Measurements from ENCODE around the gene NPPA.
A peak's percentile ranks its signal among the peaks of the same experiment; 100 is the strongest.

The NPPA gene

DNA sequence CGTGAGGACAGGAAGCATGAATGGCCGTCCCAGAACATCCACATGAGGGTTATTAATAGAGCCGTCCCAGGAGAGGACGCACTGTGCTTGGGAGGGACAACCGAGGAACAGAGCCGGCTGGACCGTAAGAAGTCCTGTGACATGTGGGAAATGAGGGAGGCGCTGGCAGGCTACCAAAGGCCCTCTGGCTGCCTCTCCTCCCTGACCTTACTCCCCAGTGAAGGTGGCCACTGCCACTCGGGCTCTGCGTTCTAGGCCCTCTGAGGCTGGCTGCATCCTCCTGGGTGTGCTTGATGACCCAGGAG, 26.6 kb upstream of the NPPA start:
- no peak for DNase-seq (ENCODE audit: low spot score)

DNA sequence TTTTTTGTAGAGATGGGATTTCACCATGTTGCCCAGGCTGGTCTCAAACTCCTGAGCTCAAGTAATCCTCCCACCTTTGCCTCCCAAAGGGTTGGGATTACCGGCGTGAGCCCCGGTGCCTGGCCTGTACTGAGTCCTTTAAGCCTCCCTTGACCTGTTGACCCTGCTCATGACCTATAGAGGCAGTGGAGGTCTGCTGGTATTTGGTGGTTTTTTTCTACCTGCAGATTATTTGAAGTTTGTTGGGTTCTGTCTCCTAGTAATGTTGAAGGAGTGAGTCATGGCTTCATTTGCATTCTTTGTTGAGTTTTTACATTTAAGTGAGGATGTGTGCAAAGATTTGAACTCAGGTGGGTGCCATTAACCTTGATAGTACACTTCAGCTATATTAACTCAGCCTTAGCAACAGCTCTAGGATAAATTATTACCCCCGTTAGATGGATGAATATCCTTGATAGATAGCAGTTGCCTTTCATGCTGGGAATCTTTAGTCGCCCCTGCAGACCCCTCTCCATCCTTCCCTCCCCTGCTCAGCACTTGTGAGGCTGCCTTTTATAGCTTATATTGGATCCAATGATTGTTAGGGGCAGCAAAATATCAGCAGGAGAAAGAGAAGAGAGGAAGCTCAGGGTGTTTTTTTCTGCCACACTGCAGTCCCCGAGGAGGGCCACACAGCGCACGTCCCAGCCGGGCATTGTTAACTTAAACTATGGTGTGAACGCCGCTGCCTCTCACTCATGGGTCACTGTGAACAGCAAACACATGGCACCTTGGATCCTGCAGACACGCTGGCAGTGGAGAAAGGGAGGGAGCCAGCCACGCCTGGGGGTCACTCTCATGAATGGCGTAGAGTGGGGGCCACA, 26.0 kb upstream of the NPPA start:
- no peak for DNase-seq (ENCODE audit: low spot score)

DNA sequence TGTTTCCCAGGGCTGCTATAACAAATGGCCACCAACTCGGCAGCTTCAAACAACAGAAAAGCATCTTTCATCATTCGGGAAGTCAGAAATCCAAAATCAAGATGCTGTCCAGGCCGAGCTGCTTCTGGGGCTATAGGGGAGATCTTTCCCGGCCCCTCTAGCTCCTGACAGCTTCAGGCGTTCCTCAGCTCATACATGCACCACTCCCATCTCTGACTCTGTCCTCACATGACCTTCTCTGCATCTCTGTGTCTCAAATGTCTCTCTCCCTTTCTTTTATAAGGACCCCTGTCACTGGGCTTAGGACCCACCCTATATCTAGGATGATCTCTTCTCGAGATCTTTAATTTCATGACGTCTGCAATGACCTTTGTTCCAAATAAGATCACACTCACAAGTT, 25.0 kb upstream of the NPPA start:
- DNase-seq (ENCODE audit: low spot score), result no peak

DNA sequence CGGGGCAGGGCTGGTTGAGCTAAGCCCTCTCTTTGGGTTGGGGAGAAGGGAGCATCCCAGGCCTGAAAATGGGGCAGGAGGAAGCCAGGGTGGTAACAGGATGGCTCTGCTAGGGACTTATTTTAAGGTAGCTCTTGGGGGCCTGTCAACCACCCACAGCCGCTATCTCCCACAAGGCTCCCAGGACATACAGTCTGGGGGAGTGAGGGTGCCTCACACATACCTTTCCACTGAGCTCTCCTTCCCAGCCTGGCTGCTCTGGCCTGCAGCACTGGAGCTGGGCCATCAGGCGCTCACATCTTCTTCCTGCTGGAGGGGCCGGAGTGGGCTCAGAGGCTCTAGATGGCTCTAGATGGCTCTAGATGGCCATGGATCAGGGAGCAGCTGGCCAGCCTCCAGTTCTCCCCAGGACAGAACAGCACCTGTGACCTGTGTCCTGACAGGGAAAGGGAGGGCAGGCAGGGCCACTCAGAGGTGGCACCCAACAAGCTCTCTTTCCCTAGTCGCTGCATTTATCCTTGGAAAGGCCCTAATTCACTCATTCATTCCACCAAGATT, 22.1 kb upstream of the NPPA start:
- DNase-seq (ENCODE audit: low spot score), result no peak

DNA sequence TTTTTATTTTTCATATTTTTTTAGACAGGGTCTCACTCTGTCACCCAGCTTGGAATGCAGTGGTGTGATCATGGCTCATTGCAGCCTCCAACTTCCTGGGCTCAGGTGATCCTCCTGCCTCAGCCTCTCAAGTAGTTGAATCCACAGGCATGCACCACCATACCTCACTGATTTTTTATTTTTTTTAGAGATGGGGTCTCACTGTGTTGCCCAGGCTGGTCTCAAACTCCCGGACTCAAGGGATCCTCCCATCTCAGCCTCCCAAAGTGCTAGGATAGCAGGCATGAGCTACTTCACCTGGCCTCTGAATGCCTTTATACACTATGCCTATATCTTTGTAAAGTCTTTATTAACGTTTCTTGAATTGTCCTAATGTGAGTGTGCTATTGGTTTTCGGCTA, 21.5 kb upstream of the NPPA start:
- DNase-seq (ENCODE audit: low spot score), result no peak

DNA sequence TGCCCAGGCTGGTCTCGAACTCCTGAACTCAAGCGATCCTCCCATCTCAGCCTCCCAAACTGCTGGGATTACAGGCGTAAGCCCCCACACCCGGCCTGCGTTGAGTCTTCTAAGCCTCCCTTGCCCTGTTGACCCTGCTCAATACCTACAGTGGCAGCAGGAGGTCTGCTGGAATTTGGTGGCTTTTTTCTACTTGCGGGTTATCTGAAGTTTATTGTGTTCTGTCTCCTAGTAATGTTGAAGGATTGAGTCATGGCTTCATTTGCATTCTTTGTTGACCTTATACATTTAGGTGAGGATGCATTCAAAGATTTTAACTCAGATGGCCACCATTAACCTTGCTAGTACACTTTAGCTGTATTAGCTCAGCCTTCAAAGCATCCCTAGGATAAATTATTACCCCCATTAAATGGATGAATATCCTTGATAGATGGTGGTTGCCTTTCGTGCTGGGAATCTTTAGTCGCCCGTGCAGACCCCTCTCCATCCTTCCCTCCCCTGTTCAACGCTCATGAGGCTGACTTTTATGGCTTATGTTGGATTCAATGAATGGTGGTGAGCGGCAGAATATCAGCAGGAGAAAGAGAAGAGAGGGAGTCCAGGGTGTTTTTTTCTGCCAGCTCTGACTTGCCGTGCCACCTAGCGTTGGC, 20.9 kb upstream of the NPPA start:
- DNase-seq (ENCODE audit: low spot score), result no peak

DNA sequence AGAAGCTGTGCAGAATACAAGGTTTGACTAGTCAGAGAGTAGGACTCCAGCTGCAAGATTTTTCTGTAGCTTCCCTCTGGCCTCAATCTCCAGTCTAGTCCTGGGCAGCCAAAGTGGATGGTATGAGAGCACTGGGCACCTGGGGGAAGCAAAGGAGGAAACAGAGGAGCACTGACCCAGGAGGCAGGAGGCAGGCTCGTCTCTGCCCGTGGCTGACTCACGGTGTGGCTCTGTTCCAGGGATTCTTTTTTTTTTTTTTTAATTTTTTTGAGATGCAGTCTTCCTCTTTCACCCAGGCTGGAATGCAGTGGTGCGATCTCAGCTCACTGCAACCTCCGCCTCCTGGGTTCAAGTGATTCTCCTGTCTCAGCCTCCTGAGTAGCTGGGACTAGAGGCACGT, 15.3 kb upstream of the NPPA start:
- DNase-seq (ENCODE audit: low spot score), result peak; percentile 43

DNA sequence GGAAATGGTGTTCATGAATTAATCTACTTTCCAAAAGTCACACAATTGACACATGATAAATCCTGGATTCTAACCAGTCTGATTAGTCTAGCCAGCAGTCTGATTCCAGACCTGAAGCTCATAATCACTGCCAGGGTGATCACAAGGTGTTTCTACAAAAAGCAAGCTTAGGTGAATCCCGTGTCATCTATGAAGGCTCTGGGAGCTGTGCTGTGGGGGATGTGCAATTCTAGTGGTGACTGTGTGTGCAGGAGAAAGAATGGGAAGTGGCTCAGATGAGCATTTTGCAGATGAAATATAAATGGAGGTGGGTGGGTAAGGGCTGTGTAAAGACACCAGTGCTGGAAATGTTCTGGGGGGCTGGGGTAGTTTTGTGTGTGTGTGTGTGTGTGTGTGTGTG, 13.0 kb upstream of the NPPA start:
- DNase-seq (ENCODE audit: low spot score), result no peak

DNA sequence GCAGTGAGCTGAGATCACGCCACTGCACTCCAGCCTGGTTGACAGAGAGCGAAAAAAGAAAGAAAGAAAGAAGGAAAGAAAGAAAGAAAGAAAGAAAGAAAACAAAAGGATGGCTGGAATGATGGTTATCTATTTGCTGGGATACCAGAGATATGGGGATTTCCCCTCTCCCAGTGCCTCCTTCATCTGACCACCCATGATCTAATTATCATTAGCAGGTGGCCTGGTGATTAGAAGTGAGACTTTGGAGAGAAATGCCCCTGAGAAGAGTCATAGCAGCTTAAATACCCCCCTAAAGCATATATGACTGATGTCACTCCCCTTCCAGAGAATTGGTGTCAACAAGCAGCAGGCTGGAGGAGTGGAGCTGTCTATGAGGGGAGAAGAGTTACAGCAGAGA, 12.5 kb upstream of the NPPA start:
- no peak for DNase-seq (ENCODE audit: low spot score)

DNA sequence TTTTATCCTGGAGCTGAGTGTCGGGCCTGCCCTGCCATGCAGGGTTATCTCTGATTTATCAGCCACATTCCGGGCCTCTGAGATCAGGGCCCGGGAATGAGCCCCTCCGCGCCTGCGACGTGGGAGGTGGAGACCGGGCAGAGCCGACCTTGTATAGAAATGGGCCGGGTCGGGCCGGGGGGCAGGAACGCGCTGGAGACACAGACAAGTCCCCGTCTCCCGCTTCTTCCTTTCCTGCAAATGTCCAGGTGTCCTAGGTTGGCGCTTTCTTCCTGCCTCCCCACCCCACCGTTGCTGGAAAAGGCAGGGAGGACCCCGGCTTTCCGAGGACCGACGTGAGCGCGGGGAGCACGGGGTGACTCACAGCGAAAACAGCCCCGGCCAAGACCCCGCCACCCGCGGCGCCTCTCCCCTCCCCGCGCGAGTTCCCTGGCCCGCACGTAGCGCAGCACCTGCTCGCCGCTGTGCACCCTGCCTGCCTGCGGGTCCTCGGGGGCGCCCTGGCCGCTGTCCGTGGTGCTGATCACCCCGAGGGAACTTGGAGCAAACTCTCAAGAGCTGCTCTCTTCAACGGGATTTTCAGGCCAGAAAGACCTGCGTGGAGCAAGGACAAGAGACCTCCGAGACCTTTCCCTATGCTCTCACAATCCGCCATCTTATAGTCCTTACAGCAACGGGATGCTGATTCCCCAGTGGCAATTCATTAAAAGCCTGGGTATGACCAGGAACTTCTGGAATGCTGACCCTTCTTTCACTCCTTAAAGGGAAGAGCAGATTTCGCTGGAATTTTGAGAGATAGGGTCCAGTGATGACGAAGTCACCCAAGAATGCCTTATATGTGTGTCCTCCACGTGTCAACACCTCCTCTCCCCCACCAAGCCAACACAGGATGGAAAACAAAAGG, 11.6 kb upstream of the NPPA start:
- DNase-seq (ENCODE audit: low spot score), result peak; percentile 83

DNA sequence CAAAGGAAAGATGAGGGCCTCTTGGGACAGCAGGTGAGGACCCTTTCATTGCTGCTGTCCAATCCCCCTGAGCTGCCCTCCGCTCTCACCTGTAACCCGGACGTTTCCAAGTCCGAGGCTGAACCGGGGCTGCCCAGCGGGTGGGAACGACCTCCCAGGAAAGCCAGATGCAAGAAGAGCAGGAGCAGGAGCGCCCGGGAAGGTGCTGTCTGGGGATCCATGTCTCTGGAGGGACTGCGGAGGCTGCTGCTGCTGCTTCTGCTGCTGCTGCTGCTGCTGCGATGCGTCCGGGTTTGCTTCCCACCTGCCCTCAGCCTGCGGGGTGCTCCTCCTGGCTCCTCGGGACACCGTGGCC, 11.0 kb upstream of the NPPA start, which contains the start of gene NPPB:
Gene NPPB (minus strand): TSS at position 333 of the 355 bp plus-strand sequence. CDS start 112 bp downstream, at position 221.
- DNase-seq (ENCODE audit: low spot score), result no peak

DNA sequence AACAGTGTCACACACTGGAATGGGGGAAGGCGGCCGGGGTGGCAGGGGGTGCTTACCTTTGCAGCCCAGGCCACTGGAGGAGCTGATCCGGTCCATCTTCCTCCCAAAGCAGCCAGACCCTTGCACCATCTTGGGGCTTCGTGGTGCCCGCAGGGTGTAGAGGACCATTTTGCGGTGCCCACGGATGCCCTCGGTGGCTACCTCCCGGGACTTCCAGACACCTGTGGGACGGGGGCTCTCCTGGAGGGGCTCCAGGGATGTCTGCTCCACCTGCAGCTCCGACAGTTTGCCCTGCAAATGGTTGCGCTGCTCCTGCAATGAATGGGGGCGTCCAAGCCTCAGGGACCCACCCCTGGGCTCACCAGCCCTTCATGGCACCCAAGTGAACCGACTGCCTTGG, 10.6 kb upstream of the NPPA start:
- DNase-seq (ENCODE audit: low spot score), result no peak

DNA sequence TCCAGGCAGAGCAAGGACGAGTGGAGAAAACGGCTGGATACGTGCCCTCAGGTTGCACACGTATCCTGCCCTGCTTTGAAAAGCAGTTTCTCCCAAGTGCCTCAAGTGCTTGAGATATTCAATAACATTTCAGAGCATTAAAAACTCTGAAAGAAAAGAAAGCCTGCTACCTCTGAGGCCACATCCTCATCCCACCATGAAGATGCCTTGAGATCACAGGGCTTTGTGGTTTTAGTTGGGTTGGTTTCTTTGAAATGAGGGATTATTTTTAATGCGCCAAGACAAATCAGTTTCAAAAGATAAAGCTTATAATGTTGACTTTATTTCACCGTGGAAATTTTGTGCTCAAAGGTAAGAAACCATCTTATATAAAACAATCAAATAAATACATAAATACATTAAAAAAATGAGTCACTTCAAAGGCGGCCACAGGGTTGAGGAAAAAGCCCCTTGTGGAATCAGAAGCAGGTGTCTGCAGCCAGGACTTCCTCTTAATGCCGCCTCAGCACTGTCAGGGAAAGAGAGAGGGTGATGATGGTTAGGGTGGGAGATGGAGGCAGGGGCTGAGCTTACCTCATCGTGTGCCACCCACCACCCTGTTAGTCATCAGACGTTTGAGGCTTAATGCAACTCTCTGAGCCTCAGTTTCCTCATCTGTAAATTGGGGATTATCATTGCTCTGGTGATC, 9.7 kb upstream of the NPPA start:
- no peak for DNase-seq (ENCODE audit: low spot score)

DNA sequence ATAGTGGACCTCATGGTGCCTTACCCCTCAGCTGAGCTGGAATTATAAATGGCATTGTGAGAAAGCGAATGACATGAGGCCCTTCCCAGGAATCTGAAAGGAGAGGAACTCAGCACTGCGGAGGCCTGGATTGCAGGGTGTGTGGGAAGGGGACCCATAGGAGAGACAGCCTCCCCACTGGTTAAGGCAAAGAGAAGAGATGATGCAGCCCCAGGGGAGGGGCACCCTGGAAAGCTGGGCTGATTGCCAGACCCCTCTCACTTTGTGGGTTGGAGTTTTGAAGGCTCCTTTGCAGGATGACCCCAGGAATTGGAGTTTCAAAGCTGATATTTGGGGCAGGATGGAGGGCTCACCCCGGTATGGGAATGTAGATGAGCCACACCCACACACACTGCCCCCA, 9.1 kb upstream of the NPPA start:
- no peak for DNase-seq (ENCODE audit: low spot score)

DNA sequence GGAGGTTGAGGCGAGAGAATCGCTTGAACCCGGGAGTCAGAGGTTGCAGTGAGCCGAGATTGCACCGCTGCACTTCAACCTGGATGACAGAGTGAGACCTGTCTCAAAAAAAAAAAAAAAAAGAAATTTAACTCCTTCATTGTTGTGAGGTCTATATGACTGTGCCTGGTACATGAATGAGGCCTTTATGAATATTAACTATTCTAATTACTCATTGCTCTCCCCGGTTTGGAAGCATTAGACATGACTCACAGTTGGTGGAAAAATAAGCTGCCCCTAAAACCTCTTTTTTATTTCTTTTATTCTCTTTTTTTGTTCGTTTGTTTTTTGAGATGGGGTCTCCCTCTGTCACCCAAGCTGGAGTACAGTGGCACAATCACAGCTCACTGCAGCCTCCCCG, 7.8 kb upstream of the NPPA start:
- DNase-seq (ENCODE audit: low spot score), result no peak

DNA sequence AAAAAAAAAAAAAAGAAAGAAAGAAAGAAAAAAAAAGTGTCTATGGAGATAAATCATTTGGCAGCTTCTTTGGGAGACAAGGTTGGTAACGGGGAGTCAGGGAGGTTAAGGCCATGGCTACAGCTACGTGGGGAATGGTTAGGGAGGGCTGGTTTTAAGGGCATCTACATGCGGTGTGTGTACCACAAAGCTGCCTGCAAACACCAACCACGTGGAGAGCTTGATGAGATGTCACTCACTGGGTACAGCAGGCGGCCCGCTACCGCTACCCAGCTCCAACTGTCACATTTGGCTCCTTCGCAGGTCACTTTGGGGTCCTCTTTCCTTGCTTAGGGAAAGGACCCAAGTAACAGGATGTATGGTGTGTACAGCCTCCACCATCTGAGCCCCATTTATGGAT, 6.9 kb upstream of the NPPA start:
- no peak for DNase-seq (ENCODE audit: low spot score)

DNA sequence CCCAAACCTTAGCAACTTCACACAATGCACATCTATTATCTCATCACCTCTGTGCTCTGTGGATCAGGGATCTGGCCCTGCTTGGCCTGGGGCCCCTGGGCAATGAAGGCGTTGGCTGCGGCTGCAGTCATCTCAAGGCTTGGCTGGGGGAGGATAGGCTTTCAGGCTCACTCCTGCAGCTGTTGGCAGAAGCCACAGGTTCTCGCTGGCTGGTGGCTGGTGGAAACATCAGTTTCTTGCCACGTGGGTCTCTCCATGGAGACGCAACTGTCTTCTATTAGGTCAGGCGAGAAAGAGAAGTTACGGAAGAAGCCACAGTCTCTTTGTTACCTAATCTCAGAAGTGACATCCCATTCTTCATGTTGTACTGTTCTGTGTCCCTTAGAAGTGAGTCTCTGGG, 3.6 kb upstream of the NPPA start:
- DNase-seq (ENCODE audit: low spot score), result no peak

DNA sequence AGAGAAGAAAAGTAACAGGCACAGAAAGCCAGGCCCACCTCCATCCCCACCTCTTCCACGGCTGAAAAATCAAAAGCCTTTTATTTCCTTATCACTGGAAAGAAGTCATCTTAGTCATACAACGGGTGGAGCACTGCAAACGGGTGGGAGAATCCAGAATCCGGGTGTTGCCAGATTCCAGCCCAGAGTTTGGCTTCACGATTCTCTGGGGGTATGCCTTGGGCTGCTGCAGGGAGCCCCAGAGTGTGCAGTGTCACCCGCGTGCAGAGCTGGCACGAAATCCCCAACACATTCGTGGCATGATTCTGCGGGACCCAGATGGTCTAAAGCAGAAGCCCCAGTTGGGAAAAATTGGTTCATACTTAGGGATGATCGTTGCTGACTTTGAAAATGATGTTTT, 2.6 kb upstream of the NPPA start:
- DNase-seq (ENCODE audit: low spot score), result no peak

DNA sequence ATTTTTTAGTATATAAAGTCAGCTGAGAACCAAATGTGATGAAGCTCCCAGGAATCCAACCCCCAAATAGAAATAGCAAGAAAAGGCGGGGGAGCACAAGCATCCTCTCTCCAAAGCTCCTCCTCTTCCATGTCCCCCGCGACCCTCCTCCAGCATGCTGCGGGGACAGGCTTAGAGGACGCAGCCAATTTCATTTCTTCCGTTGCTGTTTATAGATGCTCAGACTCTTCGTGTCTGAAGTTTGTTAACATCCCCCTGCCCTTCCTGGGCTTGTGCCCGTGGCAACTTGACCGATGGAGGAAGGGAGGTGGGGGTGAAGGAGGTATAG, 754 bp upstream of the NPPA start:
- no peak for DNase-seq (ENCODE audit: low spot score)

DNA sequence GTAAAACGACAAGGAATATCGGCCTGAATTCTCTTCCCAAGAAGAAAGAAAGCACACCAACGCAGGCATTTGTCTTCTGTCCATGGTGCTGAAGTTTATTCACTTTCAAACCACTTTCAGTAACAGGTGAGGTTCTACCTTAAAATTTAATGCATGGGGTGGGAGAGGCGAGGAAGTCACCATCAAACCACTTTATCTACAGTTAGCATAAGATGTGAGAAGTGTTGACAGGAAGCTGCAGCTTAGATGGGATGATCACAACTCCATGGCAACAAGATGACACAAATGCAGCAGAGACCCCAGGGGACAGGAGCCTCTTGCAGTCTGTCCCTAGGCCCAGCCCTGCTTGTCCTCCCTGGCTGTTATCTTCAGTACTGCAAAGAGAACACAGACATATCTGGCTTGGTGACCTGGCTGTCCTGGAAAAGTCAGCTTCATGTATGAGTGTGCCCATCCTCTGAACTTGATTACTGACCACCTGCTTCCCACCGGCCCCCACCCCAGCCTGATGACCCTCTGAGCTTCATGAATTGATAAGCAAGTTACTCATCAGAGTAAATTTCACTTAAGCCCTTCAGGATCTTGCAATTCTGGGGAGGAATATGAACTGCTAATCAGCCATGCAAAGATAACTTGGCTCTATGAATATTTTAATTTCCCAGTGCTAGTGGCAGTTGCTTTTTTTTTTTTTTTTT, 1.8 kb downstream of the NPPA start:
- peak; percentile 45 for DNase-seq (ENCODE audit: low spot score)

Measured in GM03348 (cell line).